ENCODE results near the gene MREG. TPM values are rescaled to one million over a fixed set of nuclear protein-coding genes. Genes with fewer than 3 reads are reported as not detected.

MREG gene
- total and polyA plus RNA-seq, 2 experiments from 2014 or later = 19.4 to 25.3 TPM

DNA sequence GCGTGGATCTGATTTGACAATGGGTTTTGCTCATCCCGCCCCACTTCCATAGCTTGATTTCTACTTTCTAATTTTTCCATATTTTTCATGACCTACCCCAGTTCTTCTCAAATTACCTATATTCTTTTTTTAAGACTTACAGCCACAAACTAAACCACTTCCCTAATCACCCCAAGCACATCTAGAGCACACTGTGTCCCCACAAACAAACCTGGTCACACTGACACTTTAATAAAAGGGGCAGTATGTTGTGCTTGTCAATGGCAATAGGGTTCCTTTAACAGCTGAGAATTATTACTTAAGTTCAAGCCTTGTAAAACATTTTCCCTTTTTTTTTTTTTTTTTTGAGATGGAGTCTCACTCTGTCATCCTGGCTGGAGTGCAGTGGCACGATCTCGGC is 47.1 kb downstream of the MREG start:
- TF ChIP-seq, protein P1, sequence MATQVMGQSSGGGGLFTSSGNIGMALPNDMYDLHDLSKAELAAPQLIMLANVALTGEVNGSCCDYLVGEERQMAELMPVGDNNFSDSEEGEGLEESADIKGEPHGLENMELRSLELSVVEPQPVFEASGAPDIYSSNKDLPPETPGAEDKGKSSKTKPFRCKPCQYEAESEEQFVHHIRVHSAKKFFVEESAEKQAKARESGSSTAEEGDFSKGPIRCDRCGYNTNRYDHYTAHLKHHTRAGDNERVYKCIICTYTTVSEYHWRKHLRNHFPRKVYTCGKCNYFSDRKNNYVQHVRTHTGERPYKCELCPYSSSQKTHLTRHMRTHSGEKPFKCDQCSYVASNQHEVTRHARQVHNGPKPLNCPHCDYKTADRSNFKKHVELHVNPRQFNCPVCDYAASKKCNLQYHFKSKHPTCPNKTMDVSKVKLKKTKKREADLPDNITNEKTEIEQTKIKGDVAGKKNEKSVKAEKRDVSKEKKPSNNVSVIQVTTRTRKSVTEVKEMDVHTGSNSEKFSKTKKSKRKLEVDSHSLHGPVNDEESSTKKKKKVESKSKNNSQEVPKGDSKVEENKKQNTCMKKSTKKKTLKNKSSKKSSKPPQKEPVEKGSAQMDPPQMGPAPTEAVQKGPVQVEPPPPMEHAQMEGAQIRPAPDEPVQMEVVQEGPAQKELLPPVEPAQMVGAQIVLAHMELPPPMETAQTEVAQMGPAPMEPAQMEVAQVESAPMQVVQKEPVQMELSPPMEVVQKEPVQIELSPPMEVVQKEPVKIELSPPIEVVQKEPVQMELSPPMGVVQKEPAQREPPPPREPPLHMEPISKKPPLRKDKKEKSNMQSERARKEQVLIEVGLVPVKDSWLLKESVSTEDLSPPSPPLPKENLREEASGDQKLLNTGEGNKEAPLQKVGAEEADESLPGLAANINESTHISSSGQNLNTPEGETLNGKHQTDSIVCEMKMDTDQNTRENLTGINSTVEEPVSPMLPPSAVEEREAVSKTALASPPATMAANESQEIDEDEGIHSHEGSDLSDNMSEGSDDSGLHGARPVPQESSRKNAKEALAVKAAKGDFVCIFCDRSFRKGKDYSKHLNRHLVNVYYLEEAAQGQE (IDR thresholded peaks at IDR 0.05; ENCODE audit: unreplicated experiment) = no peak
- TF ChIP-seq, protein P2, sequence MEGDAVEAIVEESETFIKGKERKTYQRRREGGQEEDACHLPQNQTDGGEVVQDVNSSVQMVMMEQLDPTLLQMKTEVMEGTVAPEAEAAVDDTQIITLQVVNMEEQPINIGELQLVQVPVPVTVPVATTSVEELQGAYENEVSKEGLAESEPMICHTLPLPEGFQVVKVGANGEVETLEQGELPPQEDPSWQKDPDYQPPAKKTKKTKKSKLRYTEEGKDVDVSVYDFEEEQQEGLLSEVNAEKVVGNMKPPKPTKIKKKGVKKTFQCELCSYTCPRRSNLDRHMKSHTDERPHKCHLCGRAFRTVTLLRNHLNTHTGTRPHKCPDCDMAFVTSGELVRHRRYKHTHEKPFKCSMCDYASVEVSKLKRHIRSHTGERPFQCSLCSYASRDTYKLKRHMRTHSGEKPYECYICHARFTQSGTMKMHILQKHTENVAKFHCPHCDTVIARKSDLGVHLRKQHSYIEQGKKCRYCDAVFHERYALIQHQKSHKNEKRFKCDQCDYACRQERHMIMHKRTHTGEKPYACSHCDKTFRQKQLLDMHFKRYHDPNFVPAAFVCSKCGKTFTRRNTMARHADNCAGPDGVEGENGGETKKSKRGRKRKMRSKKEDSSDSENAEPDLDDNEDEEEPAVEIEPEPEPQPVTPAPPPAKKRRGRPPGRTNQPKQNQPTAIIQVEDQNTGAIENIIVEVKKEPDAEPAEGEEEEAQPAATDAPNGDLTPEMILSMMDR (conservative IDR thresholded peaks at IDR 0.05; ENCODE audit: low read depth in 2 of 2) = no peak
- TF ChIP-seq CREB1 (CRISPR knock-in tag; IDR thresholded peaks at IDR 0.05; ENCODE audit: low read depth) = no peak
- TF ChIP-seq STAT1 (IDR thresholded peaks at IDR 0.05; ENCODE audit: unreplicated experiment) = no peak
- no peak for TF ChIP-seq ZNF114 (CRISPR knock-in tag; IDR thresholded peaks at IDR 0.05)
- TF ChIP-seq EZH2phosphoT487 (IDR thresholded peaks at IDR 0.05; ENCODE audit: unreplicated experiment) = no peak
- TF ChIP-seq POLR2AphosphoS5 (IDR thresholded peaks at IDR 0.05; ENCODE audit: low read depth) = no peak
- no peak for TF ChIP-seq NANOG (IDR thresholded peaks at IDR 0.05; ENCODE audit: borderline replicate concordance)
- TF ChIP-seq, protein P3, sequence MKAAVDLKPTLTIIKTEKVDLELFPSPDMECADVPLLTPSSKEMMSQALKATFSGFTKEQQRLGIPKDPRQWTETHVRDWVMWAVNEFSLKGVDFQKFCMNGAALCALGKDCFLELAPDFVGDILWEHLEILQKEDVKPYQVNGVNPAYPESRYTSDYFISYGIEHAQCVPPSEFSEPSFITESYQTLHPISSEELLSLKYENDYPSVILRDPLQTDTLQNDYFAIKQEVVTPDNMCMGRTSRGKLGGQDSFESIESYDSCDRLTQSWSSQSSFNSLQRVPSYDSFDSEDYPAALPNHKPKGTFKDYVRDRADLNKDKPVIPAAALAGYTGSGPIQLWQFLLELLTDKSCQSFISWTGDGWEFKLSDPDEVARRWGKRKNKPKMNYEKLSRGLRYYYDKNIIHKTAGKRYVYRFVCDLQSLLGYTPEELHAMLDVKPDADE (IDR thresholded peaks at IDR 0.05) = no peak
- no peak for TF ChIP-seq ZNF331 (CRISPR knock-in tag; IDR thresholded peaks at IDR 0.05; ENCODE audit: low read depth)
- no peak for TF ChIP-seq EZH2 (IDR thresholded peaks at IDR 0.05; ENCODE audit: low read depth, unreplicated experiment)
- no peak for TF ChIP-seq JUNB (IDR thresholded peaks at IDR 0.05; ENCODE audit: unreplicated experiment)
- TF ChIP-seq, protein P4, sequence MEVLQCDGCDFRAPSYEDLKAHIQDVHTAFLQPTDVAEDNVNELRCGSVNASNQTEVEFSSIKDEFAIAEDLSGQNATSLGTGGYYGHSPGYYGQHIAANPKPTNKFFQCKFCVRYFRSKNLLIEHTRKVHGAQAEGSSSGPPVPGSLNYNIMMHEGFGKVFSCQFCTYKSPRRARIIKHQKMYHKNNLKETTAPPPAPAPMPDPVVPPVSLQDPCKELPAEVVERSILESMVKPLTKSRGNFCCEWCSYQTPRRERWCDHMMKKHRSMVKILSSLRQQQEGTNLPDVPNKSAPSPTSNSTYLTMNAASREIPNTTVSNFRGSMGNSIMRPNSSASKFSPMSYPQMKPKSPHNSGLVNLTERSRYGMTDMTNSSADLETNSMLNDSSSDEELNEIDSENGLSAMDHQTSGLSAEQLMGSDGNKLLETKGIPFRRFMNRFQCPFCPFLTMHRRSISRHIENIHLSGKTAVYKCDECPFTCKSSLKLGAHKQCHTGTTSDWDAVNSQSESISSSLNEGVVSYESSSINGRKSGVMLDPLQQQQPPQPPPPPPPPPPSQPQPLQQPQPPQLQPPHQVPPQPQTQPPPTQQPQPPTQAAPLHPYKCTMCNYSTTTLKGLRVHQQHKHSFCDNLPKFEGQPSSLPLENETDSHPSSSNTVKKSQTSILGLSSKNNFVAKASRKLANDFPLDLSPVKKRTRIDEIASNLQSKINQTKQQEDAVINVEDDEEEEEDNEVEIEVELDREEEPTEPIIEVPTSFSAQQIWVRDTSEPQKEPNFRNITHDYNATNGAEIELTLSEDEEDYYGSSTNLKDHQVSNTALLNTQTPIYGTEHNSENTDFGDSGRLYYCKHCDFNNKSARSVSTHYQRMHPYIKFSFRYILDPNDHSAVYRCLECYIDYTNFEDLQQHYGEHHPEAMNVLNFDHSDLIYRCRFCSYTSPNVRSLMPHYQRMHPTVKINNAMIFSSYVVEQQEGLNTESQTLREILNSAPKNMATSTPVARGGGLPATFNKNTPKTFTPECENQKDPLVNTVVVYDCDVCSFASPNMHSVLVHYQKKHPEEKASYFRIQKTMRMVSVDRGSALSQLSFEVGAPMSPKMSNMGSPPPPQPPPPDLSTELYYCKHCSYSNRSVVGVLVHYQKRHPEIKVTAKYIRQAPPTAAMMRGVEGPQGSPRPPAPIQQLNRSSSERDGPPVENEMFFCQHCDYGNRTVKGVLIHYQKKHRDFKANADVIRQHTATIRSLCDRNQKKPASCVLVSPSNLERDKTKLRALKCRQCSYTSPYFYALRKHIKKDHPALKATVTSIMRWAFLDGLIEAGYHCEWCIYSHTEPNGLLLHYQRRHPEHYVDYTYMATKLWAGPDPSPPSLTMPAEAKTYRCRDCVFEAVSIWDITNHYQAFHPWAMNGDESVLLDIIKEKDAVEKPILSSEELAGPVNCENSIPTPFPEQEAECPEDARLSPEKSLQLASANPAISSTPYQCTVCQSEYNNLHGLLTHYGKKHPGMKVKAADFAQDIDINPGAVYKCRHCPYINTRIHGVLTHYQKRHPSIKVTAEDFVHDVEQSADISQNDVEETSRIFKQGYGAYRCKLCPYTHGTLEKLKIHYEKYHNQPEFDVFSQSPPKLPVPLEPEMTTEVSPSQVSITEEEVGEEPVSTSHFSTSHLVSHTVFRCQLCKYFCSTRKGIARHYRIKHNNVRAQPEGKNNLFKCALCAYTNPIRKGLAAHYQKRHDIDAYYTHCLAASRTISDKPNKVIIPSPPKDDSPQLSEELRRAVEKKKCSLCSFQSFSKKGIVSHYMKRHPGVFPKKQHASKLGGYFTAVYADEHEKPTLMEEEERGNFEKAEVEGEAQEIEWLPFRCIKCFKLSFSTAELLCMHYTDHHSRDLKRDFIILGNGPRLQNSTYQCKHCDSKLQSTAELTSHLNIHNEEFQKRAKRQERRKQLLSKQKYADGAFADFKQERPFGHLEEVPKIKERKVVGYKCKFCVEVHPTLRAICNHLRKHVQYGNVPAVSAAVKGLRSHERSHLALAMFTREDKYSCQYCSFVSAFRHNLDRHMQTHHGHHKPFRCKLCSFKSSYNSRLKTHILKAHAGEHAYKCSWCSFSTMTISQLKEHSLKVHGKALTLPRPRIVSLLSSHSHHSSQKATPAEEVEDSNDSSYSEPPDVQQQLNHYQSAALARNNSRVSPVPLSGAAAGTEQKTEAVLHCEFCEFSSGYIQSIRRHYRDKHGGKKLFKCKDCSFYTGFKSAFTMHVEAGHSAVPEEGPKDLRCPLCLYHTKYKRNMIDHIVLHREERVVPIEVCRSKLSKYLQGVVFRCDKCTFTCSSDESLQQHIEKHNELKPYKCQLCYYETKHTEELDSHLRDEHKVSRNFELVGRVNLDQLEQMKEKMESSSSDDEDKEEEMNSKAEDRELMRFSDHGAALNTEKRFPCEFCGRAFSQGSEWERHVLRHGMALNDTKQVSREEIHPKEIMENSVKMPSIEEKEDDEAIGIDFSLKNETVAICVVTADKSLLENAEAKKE (CRISPR knock-in tag; IDR thresholded peaks at IDR 0.05) = no peak
- DNase-seq (ENCODE audit: low spot score) (no peak), ATAC-seq (no peak)
- Mint-ChIP-seq H3K27me3 (ENCODE audit: insufficient read depth, low read depth, poor library complexity) (peaks cover 3% of the 10 kb centered on the region), H3K9me3 (no peaks in the 10 kb centered on the region; the same call in 1 of the 3 replicates), H3K27ac (no peak overlapping the region), H3K4me1 (peaks cover 3% of the 10 kb centered on the region; the same call in 2 of the 3 replicates), H3K4me3 (no peak overlapping the region), H3K36me3 (ENCODE audit: low read depth) (peaks cover 20% of the 10 kb centered on the region)
- Histone ChIP-seq H3K27me3 (ENCODE audit: insufficient read depth) (no peaks in the 10 kb centered on the region), H3K9me2 (ENCODE audit: insufficient read depth) (no peaks in the 10 kb centered on the region), H3K4me3 (no peak overlapping the region), H3K4me2 (no peak overlapping the region), H3K27ac (ENCODE audit: low read depth) (no peak overlapping the region), H3F3A (replicated peaks; ENCODE audit: low read depth) (no peaks in the 10 kb centered on the region), H4K20me1 (replicated peaks; ENCODE audit: insufficient read depth) (peaks cover 26% of the 10 kb centered on the region), H3K79me2 (replicated peaks; ENCODE audit: insufficient read depth) (peaks cover 49% of the 10 kb centered on the region), H3K36me3 (ENCODE audit: insufficient read depth) (peaks cover 4% of the 10 kb centered on the region; the same call in 1 of the 2 replicates), H3K4me1 (ENCODE audit: insufficient read depth) (no peaks in the 10 kb centered on the region), H2AFZ (no peak overlapping the region)

Data from GM23338 (cell line).